HG03108 (cell line): Measurements from ENCODE around the gene CSK.

Source experiments
- ATAC-seq: cut with Tn5 transposase; IDR thresholded peaks from one replicate; pipeline ENCODE4 v1.9.1; 2021; ENCODE audit warnings: moderate library complexity; ENCODE audit not compliant: unreplicated experiment

Gene CSK

DNA sequence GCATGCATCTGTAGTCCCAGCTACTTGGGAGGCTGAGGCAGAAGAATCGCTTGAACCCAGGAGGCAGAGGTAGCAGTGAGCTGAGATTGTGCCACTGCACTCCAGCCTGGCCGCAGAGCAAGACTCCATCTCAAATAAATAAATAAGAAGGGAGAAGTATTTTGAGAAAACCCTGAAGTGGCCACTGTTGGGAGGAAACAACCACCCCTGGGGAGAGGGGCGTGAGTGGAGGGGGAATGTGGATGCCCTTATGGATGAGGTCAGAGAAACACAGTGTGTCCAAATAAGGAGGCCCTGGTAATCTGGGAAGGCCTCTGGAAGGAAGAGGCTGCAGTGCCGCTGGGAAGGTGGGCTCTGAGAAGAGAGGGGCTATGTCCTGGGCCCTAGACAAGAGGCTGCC is 40.4 kb downstream of the CSK start:
- no peak for ATAC-seq

- ATAC-seq = no peak
Observed at GRCh38 chr15:74823324-74823723, 41.4 kb downstream of the CSK start.

DNA sequence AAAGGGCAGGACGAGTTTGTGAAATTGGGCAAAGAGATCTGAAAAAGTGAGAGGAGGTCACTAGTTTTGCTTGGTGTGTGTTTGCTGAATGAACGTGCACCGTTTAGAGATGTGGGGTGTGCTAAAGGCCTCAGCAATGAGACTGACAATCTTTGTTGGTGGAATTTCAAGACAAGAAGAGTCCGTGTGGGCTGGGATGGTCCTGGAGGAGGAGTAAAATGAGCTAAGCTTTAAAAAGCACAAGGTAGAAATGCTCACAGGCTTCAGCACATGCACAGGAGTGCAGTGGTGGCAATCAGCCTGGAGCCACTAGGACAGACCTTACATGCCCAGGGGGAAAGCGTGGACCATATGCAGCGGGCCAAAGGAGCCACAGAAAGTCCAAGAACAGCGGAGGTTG is 43.1 kb downstream of the CSK start:
- no peak for ATAC-seq

DNA sequence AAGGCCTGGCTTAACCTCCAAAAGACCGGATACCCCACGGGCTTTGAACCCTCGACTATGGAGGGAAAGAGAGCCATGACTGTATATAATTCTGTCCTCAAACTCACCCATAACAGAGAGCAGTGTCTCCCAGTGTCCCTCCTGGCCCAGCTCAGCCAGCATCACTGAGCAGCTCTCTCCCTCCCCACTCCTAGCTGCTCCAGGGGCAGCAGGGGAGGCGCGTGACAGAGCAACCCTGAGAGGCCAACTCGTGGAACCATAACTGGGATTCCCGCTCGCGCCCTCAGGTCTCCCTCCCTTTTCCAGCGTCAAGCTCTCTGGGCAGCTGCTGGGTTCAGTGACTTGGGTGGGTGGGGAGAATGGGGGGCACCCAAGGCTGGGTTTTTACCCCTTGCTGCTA is 44.0 kb downstream of the CSK start:
- ATAC-seq = no peak

- no peak for ATAC-seq
Observed at GRCh38 chr15:74826364-74826819, 44.5 kb downstream of the CSK start, which contains the start of gene CPLX3. CPLX3 (plus strand) TSS chr15:74826627; CDS start chr15:74826704, 77 bp downstream.

GRCh38 chr15:74826921-74827320 is 45.0 kb downstream of the CSK start:
- ATAC-seq = no peak

GRCh38 chr15:74827614-74828013 is 45.7 kb downstream of the CSK start:
- no peak for ATAC-seq

DNA sequence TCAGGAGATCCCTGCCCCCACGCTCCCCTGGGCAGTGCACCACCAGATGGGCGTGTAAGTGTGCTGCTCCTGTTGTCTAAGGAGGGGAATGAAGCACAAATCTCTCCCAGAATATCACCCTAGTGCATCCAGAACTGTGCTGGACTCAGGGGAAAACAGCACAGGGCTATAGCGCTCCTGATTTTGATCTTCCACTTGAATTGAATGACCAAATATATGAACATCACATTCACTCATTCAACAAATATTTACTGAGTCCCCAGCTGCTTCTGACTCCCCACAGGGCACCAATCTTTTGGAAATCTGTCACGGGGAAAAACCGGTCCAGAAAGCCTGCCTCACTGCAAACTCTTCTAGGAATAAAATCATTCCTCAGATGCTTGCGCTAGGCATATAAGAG is 47.0 kb downstream of the CSK start:
- no peak for ATAC-seq

DNA sequence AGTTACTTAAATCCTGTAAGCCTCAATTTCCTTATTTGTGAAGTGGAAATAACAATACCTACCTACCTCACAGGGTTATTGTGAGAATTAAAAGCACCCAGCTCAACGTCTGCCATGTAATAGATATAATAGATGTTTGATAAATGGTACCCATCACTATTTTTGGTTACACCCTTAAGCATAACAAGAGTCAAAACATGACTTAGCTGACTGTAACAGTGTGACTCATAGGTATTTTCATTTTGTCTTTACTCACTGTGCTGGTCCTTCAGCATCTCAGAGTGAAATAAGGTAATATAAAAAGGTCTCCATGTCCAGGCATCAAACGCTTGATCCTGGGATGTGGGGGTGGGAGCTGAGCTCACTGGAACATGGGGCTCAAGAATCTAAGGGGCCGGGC is 47.6 kb downstream of the CSK start:
- no peak for ATAC-seq

- no peak for ATAC-seq
Observed at GRCh38 chr15:74829991-74830390, 48.1 kb downstream of the CSK start.

- no peak for ATAC-seq
Observed at GRCh38 chr15:74830868-74831267, 49.0 kb downstream of the CSK start.

GRCh38 chr15:74831813-74832495 is 50.1 kb downstream of the CSK start:
- no peak for ATAC-seq

DNA sequence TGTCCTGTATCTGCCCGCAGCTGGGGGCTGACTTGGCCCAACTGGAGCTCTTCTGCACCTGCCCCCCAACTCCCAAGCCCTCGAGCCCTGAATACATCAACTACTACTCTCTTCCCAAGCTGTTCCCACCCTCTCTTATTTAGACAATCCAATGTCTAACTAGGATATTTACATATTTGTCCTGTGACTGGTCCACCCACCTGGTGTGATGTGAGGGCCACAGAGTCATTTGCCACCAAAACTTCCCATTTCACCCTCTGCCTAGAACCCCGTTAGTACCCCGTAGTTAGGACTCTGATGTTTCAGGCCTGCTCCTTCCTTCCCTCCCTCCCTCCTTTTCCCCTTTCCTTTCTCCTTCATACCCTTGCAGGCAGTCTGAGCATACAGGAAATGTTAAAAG is 50.9 kb downstream of the CSK start:
- ATAC-seq = no peak

GRCh38 chr15:74833376-74834107 is 51.7 kb downstream of the CSK start:
- no peak for ATAC-seq

DNA sequence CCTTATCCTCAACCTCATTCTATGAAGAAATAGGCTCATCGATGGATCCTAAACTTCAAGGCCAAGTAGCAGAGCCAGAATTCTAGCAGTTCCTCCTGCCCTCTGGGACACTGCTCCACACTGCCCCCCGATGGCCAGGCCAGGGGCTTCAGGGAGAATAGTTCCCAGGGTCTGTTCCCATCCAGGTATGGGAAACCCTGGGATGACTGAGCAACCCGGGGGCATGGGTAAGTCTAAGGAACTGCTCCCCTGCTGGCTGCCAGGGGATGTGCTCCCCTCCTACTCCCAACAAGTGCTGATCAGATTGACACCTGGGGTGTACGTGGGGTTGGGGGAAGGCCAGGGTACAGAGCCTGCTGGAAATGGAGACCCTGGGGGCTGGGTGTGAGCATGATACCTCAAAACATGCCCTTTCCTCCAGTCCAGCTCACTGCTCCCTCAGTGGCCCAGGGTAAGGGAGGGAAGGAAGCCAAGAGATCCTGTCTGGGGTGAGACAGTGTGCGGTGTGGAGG is 53.5 kb downstream of the CSK start:
- no peak for ATAC-seq

- no peak for ATAC-seq
Observed at GRCh38 chr15:74836846-74837245, 55.0 kb downstream of the CSK start.

- ATAC-seq = no peak
Observed at GRCh38 chr15:74837482-74838136, 55.7 kb downstream of the CSK start.

DNA sequence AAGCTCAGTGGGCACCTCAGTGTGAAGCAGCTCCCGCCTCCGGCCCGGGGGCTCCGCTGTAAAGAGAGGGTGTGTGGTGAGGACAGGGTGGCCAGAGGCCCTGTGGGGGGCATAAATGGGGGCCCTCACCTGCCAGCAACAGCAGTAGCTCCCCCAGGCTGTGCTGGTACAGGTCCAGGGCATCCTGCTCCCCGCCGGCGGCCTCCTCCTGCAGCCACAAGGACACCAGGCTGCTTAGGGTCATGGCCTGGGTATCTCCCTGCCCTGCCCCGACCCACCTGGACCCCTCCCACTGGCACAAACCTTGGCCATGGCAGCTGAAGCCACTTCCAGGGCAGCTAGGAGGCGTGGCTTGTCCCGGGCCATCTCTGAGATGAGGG is 56.2 kb downstream of the CSK start:
- no peak for ATAC-seq

DNA sequence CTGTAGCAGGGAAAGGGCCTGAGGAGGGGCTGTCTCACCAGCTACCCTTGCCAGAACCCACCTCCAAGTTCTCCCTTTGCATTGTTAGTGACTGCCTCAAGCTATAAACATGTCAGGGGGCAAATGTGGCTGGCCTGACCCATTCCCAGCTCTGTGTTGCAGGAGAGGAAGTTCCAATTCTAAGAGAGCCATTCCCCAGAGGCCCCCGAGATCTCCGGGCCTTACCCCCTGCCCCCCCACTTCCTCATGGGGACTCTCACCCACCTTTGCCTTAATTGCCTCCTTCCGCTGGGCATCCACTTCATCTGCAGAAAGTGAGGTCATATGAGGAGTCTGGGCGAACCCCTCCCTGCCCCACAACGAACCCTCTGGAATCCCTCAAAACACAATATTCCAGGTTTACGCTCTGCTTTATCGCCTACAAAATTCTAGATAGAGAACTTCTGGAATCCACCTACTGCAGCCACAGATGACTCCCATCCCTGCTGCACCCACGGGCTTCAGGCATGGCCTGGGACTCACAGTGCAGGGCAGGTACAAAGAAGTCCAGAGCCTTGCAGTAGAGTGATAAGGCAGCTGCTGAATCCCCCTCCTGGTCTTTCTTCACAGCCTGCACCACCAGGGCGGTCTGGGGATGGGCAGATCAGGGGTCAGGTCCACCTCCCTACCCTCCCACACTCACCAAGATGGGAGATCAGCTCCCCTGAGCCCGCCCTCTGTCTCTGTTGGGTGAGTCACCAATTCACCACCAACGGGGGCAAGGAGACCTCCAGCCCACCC is 57.1 kb downstream of the CSK start:
- ATAC-seq = no peak

DNA sequence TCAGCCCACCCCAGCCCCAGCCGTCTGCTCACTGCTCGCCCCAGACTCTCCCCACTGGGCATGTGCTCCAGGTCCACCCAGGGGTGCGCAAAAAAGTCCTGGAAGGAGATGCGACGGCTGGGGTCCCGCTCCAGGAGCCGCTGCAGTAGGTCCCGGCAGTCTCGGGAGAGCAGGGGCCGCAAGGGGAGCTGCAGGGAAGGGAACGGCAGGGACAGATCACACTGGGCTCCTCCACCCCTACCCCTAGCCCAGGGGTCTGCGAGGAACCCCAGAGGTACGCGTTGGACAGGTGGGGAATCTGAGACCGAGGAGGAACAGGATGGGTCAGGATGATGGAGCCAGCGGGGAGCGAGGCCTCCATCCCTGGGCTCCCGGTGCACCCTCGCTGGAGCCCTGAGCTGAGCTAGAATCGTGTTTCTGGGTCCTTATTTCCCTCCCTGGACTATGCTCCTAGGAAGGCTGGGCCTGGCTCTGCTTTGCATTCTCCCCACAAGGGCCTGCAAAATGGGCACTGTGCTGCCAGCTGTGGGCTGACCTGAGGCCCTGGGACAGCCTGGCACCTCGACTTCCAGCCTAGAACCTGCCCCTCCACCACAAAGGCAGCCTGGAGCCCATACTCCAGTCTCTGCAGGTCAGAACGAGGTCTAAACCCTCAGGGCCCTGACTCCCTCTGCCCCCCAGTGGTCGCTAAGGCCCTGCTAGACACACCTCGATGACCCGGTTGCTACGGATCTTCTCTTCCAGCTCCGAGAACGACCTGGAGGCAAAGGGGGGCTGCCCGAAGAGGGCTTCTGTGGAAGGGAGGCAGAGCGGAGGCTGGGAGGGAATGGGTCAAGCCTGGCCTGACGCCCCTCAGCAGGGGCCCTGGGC is 57.9 kb downstream of the CSK start:
- no peak for ATAC-seq
